Caki2 (cell line): ENCODE data around the gene PFKM. TPM values are rescaled to one million over a fixed set of nuclear protein-coding genes. Genes with fewer than 3 reads are reported as not detected.

Experiments used
- total RNA-seq: library from RNA; depleted of rRNA; stranded (reverse); fragments of >200 nt; shearing (Covaris generic); gene quantifications from 2 replicates; pipeline ENCODE4 v1.2.3, GENCODE V29; 2014; ENCODE audit warnings: low replicate concordance; rRNA removed

PFKM gene
- total RNA-seq, 1 experiment from 2014 or later = 65.4 TPM

Other genes starting within 250 kb of the PFKM start
- gene VDR, start 214.4 kb upstream of the PFKM start, total RNA-seq = 0.14 and 0.55 TPM in 2 replicates
- 212 and 223 TPM in 2 replicates for gene TMEM106C, start 155.8 kb upstream of the PFKM start, total RNA-seq
- not detected in 2 replicates for gene COL2A1, start 114.9 kb upstream of the PFKM start, total RNA-seq
- gene SENP1, start 13.3 kb upstream of the PFKM start, total RNA-seq = 18.4 and 23.3 TPM in 2 replicates
- gene ASB8, start 38.2 kb downstream of the PFKM start, total RNA-seq = 14.0 and 20.9 TPM in 2 replicates
- not detected in 2 replicates for gene CCDC184, start 64.3 kb downstream of the PFKM start, total RNA-seq
- not detected in 2 replicates for gene OR10AD1, start 83.9 kb downstream of the PFKM start, total RNA-seq
- gene ZNF641, start 231.6 kb downstream of the PFKM start, total RNA-seq = 3.5 and 4.4 TPM in 2 replicates